ENCODE data around the gene ENDOV.
"Not testable (repeated sequence)": the region's sequence is repeated elsewhere in the genome, so short reads cannot be mapped to it uniquely, and the experiment has no call there.

Gene ENDOV

GRCh38 chr17:80406146-80406545 lies 8.8 kb upstream of the ENDOV start:
- no peak for TF ChIP-seq CTCF (IDR thresholded peaks at IDR 0.05; ENCODE audit: borderline replicate concordance, insufficient read depth, low read depth, low read length)
- no peak overlapping the region for H3K4me3 ChIP-seq (ENCODE audit: low read depth, low read length)

DNA sequence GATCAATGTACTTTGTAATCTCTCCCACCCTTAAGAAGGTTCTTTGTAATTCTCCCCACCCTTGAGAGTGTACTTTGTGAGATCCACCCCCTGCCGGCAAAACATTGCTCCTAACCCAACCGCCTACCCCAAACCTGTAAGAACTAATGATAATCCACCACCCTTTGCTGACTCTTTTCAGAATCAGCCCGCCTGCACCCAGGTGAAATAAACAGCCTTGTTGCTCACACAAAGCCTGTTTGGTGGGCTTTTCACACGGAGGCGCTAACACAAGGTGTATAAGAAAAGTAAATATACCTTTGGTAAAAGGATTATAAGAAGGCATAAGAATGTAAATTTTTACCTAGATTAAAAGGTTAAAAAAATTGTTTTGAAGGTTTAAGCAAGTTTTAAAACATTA lies 7.0 kb upstream of the ENDOV start:
- H3K4me3 ChIP-seq (ENCODE audit: low read depth, low read length): not testable (repeated sequence)

- TF ChIP-seq CTCF (IDR thresholded peaks at IDR 0.05; ENCODE audit: borderline replicate concordance, insufficient read depth, low read depth, low read length): no peak
- no peak overlapping the region for H3K4me3 ChIP-seq (ENCODE audit: low read depth, low read length)
These were observed 6.1 kb upstream of the ENDOV start for GRCh38 chr17:80408872-80409271.

- no peak for TF ChIP-seq CTCF (IDR thresholded peaks at IDR 0.05; ENCODE audit: borderline replicate concordance, insufficient read depth, low read depth, low read length)
- no peak overlapping the region for H3K4me3 ChIP-seq (ENCODE audit: low read depth, low read length)
These were observed 5.3 kb upstream of the ENDOV start for GRCh38 chr17:80409626-80410025.

DNA sequence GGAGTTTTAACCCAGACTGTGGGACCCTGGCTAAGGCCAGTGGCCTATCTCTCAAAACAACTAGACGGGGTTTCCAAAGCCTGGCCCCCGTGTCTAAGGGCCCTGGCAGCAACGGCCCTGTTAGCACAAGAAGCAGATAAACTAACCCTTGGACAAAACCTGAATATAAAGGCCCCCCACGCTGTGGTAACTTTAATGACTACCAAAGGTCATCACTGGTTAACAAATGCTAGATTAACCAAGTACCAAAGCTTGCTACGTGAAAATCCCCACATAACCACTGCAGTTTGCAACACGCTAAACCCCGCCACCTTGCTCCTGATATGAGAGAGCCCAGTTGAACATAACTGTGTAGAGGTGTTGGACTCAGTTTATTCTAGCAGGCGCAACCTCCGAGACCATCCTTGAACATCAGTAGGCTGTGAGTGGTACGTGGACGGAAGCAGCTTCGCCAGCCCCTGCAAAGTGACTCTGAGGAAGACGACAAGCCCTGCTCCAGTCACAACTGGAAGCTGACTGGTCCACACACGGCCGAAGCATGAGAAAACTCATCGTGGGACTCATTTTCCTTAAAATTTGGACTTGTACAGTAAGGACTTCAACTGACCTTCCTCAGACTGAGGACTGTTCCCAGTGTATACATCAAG lies 4.4 kb upstream of the ENDOV start:
- H3K4me3 ChIP-seq (ENCODE audit: low read depth, low read length): not testable (repeated sequence)

GRCh38 chr17:80413771-80414507 lies 1.0 kb upstream of the ENDOV start:
- H3K4me3 ChIP-seq (ENCODE audit: low read depth, low read length): no peak overlapping the region
- no peak for TF ChIP-seq CTCF (IDR thresholded peaks at IDR 0.05; ENCODE audit: borderline replicate concordance, insufficient read depth, low read depth, low read length)

- no peak for TF ChIP-seq CTCF (IDR thresholded peaks at IDR 0.05; ENCODE audit: borderline replicate concordance, insufficient read depth, low read depth, low read length)
- peak overlapping the region; percentile 83 for H3K4me3 ChIP-seq (ENCODE audit: low read depth, low read length)
These were observed 512 bp upstream of the ENDOV start for GRCh38 chr17:80414508-80414802.

GRCh38 chr17:80415626-80416137 lies 715 bp downstream of the ENDOV start:
- H3K4me3 ChIP-seq (ENCODE audit: low read depth, low read length): peak overlapping the region; percentile 83
- no peak for TF ChIP-seq CTCF (IDR thresholded peaks at IDR 0.05; ENCODE audit: borderline replicate concordance, insufficient read depth, low read depth, low read length)

Measured in GM12875 (cell line).